OCI-LY7 (cell line): Measurements from ENCODE around the gene DPY19L2. TPM values are rescaled to one million over a fixed set of nuclear protein-coding genes. Genes with fewer than 3 reads are reported as not detected.

Experiments
- BruUV-seq: library from RNA; stranded (reverse); fragments of 400-500 nt; replicated peaks from 2 replicates; lab custom pipeline; 2021; lab: Mats Ljungman, UMichigan
- CTCF ChIA-PET: fragments of 300-600 bp; sonication (Branson Sonifier 250); formaldehyde crosslinking; loops from one replicate; lab custom pipeline; 2022; ENCODE audit warnings: antibody characterized with exemption; ENCODE audit not compliant: unreplicated experiment; lab: Charles Lee
- POLR2A ChIA-PET: fragments of 300-600 bp; sonication (Branson Sonifier 250); formaldehyde crosslinking; loops from one replicate; lab custom pipeline; 2022; ENCODE audit warnings: antibody characterized with exemption; lab: Charles Lee
- DNase-seq: peaks from one replicate; pipeline ENCODE4 v3.0.0-alpha.2; 2015; ENCODE audit warnings: low spot score
- H2AFZ ChIP-seq: fragments of 200-600 bp; sonication (generic), shearing (Covaris generic); 2 replicates; pipeline ENCODE4 v1.6.1; 2014; ENCODE audit warnings: mild to moderate bottlenecking, antibody characterized with exemption, low read length, moderate library complexity
- H3K27ac ChIP-seq: fragments of 200-600 bp; sonication (generic); 2 replicates; pipeline ENCODE4 v1.5.1; 2014; ENCODE audit warnings: mixed run types, low read depth, mild to moderate bottlenecking, moderate library complexity, low read length, inconsistent platforms; ENCODE audit not compliant: poor library complexity, severe bottlenecking
- H3K36me3 ChIP-seq: fragments of 200-600 bp; sonication (generic); 2 replicates; pipeline ENCODE4 v1.6.1; 2014; ENCODE audit warnings: mild to moderate bottlenecking, antibody characterized with exemption, low read length, moderate library complexity, mixed read lengths; ENCODE audit not compliant: insufficient read depth
- H3K4me1 ChIP-seq: fragments of 200-600 bp; sonication (generic); 2 replicates; pipeline ENCODE4 v1.5.1; 2014; ENCODE audit warnings: mild to moderate bottlenecking, low read length; ENCODE audit not compliant: insufficient read depth, poor library complexity, severe bottlenecking
- H3K4me2 ChIP-seq: fragments of 200-600 bp; sonication (generic); 2 replicates; pipeline ENCODE4 v1.6.1; 2014; ENCODE audit warnings: mild to moderate bottlenecking, low read length
- H3K4me3 ChIP-seq: fragments of 200-600 bp; sonication (generic); 2 replicates; pipeline ENCODE4 v1.5.1; 2014; ENCODE audit warnings: mild to moderate bottlenecking, low read depth, low read length; ENCODE audit not compliant: poor library complexity, severe bottlenecking
- H3K79me2 ChIP-seq: fragments of 200-600 bp; sonication (generic); 2 replicates; pipeline ENCODE4 v1.6.1; 2016; ENCODE audit warnings: low read depth, mild to moderate bottlenecking, low read length, moderate library complexity, mixed read lengths; ENCODE audit not compliant: insufficient read depth
- H3K9me2 ChIP-seq: fragments of 200-600 bp; sonication (generic); 2 replicates; pipeline ENCODE4 v1.6.1; 2016; ENCODE audit warnings: mild to moderate bottlenecking, low read length, mixed read lengths; ENCODE audit not compliant: insufficient read depth
- H3K9me3 ChIP-seq: fragments of 200-600 bp; sonication (generic); 2 replicates; pipeline ENCODE4 v1.6.1; 2014; ENCODE audit warnings: mild to moderate bottlenecking, mixed run types, low read length, mixed read lengths
- H4K20me1 ChIP-seq: fragments of 200-600 bp; sonication (generic); 2 replicates; pipeline ENCODE4 v1.6.1; 2014; ENCODE audit warnings: mild to moderate bottlenecking, antibody characterized with exemption, low read length, moderate library complexity, mixed read lengths; ENCODE audit not compliant: insufficient read depth
- EZH2phosphoT487 ChIP-seq: fragments of 200-600 bp; sonication (generic); IDR thresholded peaks from 2 replicates; pipeline ENCODE4 v1.6.1; 2018; ENCODE audit warnings: low read depth, borderline replicate concordance, mild to moderate bottlenecking, mixed run types, antibody characterized with exemption, low read length, moderate library complexity, mixed read lengths
- intact Hi-C: fragments of 100-400 bp; cut with micrococcal nuclease; formaldehyde crosslinking; loops from one replicate; pipeline ENCODE4 v1.10.0; 2022; ENCODE audit not compliant: unreplicated experiment
- total RNA-seq, 2 experiments: library from RNA; depleted of rRNA in 1 of 2; stranded (reverse); fragments of >200 nt in 1 of 2; shearing (Covaris generic) in 1 of 2; gene quantifications; 2 replicates each; pipeline ENCODE4 v1.2.3, GENCODE V29; 2014 to 2022
- TF ChIP-seq, protein P1 (sequence below): fragments of 200-600 bp; sonication (generic); conservative IDR thresholded peaks from 2 replicates; pipeline ENCODE4 v1.5.1; 2014; ENCODE audit warnings: mild to moderate bottlenecking, antibody characterized with exemption, low read length, moderate library complexity, mixed read lengths

The DPY19L2 gene
- total RNA-seq, 2 experiments from 2014 or later, result 0.32 TPM; not detected in 1

DNA sequence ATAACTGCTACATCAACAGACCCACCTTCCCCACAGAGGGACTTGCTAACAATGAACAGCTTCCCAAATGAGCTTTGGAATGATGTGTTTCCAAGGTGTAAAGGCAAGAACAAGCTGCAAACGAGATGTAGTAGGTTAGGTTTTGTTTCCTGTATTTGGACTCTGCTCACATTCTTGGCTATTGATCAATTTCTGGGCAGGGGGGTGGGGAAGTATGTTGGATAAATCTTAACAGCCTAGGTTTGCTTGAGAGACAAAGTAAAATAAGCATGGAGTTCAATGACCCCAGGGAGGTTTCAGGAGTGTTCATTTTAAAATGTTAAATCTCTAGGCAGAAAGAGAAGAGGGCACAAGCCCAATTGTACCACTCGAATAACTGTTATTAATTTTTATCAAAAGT, 146.6 kb downstream of the DPY19L2 start:
- ChIA-PET CTCF (no interaction called here), POLR2A (no interaction called here)
- intact Hi-C loops, result no loop called here
- no peaks in the 10 kb centered on the region for H3K79me2 ChIP-seq
- DNase-seq, result no peak
- no peaks in the 10 kb centered on the region for H3K4me1 ChIP-seq
- TF ChIP-seq, protein P1, sequence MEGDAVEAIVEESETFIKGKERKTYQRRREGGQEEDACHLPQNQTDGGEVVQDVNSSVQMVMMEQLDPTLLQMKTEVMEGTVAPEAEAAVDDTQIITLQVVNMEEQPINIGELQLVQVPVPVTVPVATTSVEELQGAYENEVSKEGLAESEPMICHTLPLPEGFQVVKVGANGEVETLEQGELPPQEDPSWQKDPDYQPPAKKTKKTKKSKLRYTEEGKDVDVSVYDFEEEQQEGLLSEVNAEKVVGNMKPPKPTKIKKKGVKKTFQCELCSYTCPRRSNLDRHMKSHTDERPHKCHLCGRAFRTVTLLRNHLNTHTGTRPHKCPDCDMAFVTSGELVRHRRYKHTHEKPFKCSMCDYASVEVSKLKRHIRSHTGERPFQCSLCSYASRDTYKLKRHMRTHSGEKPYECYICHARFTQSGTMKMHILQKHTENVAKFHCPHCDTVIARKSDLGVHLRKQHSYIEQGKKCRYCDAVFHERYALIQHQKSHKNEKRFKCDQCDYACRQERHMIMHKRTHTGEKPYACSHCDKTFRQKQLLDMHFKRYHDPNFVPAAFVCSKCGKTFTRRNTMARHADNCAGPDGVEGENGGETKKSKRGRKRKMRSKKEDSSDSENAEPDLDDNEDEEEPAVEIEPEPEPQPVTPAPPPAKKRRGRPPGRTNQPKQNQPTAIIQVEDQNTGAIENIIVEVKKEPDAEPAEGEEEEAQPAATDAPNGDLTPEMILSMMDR, result no peak
- TF ChIP-seq EZH2phosphoT487, result no peak
- no peak overlapping the region for H3K4me3 ChIP-seq
- BruUV-seq, result no TSS peak
- no peak overlapping the region for H2AFZ ChIP-seq
- H3K36me3 ChIP-seq, result no peaks in the 10 kb centered on the region
- no peak overlapping the region for H3K4me2 ChIP-seq
- no peak overlapping the region for H3K27ac ChIP-seq
- no peaks in the 10 kb centered on the region for H3K9me3 ChIP-seq
- no peaks in the 10 kb centered on the region for H4K20me1 ChIP-seq
- no peaks in the 10 kb centered on the region for H3K9me2 ChIP-seq

Other genes starting within 250 kb of the DPY19L2 start
- gene RXYLT1, start 111.4 kb upstream of the DPY19L2 start, total RNA-seq (2014; rRNA removed; shearing (Covaris generic)), result 10.7 and 15.7 TPM in 2 replicates
- gene RXYLT1, start 111.4 kb upstream of the DPY19L2 start, total RNA-seq (2022), result 23.3 and 23.5 TPM in 2 replicates
- 0.06 TPM in 1 of 2 replicates, not detected in the other for gene SRGAP1, start 176.2 kb upstream of the DPY19L2 start, total RNA-seq (2014; rRNA removed; shearing (Covaris generic))
- gene SRGAP1, start 176.2 kb upstream of the DPY19L2 start, total RNA-seq (2022), result 0.02 TPM in 1 of 2 replicates, not detected in the other